ENCODE measurements around the gene SLC25A13. TPM values are rescaled to one million over a fixed set of nuclear protein-coding genes. Genes with fewer than 3 reads are reported as not detected.

SLC25A13 gene
- polyA plus RNA-seq, 1 donor = 41.0 TPM

- H3K27me3 ChIP-seq (ENCODE audit: control insufficient read depth, insufficient read depth, low read length) = no peaks in the 10 kb centered on the region
- no peak overlapping the region for H3K4me3 ChIP-seq (ENCODE audit: low read length)
- H3K27ac ChIP-seq (ENCODE audit: low read length) = no peak overlapping the region
- no peaks in the 10 kb centered on the region for H3K9me3 ChIP-seq (ENCODE audit: control insufficient read depth, low read depth, low read length)
- H3K4me1 ChIP-seq (ENCODE audit: control insufficient read depth, insufficient read depth, low read length) = peaks cover 7% of the 10 kb centered on the region
- WGBS (ENCODE audit: insufficient coverage, low lambda C conversion rate) = 98% methylated on average over 3 of the region's 3 CpGs
- H3K36me3 ChIP-seq (ENCODE audit: control insufficient read depth, insufficient read depth, low read length) = peaks cover 4% of the 10 kb centered on the region
- no peak for DNase-seq
Measured at GRCh38 chr7:96313940-96314339, 8.0 kb downstream of the SLC25A13 start.

GRCh38 chr7:96312502-96312901 is 9.4 kb downstream of the SLC25A13 start:
- Histone ChIP-seq H3K27ac (ENCODE audit: low read length) (no peak overlapping the region), H3K27me3 (ENCODE audit: control insufficient read depth, insufficient read depth, low read length) (no peaks in the 10 kb centered on the region), H3K4me1 (ENCODE audit: control insufficient read depth, insufficient read depth, low read length) (peaks cover 7% of the 10 kb centered on the region), H3K4me3 (ENCODE audit: low read length) (no peak overlapping the region), H3K9me3 (ENCODE audit: control insufficient read depth, low read depth, low read length) (no peaks in the 10 kb centered on the region), H3K36me3 (ENCODE audit: control insufficient read depth, insufficient read depth, low read length) (peaks cover 4% of the 10 kb centered on the region)
- WGBS (ENCODE audit: insufficient coverage, low lambda C conversion rate) = no CpG with 5 or more reads among the region's 4 CpGs
- no peak for DNase-seq

DNA sequence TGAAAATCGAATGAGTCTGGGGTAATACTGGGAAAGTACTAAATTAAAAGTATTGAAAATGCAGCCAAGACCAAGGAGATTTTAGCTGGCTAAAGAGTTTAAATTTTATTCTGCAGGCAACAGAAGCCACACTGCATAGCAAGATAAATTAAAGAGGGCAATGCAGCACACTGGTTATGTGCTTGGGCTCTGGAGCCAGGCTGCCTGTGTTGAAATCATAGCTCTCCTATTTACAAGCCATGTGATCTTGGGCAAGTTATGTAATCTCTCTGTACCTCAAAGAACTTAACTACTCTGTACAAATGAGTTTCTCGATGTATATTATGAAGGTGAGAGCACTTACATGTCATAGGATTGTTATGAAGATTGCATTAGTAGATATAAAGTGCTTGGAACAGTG is 9.9 kb downstream of the SLC25A13 start:
- Histone ChIP-seq H3K4me3 (ENCODE audit: low read length) (no peak overlapping the region), H3K36me3 (ENCODE audit: control insufficient read depth, insufficient read depth, low read length) (peaks cover 4% of the 10 kb centered on the region), H3K27me3 (ENCODE audit: control insufficient read depth, insufficient read depth, low read length) (no peaks in the 10 kb centered on the region), H3K4me1 (ENCODE audit: control insufficient read depth, insufficient read depth, low read length) (peaks cover 7% of the 10 kb centered on the region), H3K9me3 (ENCODE audit: control insufficient read depth, low read depth, low read length) (no peaks in the 10 kb centered on the region), H3K27ac (ENCODE audit: low read length) (no peak overlapping the region)
- WGBS (ENCODE audit: insufficient coverage, low lambda C conversion rate) = no CpG with 5 or more reads among the region's 2 CpGs
- peak; percentile 44 to 70 for DNase-seq

GRCh38 chr7:96310110-96310509 is 11.8 kb downstream of the SLC25A13 start:
- Histone ChIP-seq H3K4me3 (ENCODE audit: low read length) (no peak overlapping the region), H3K27me3 (ENCODE audit: control insufficient read depth, insufficient read depth, low read length) (no peaks in the 10 kb centered on the region), H3K27ac (ENCODE audit: low read length) (no peak overlapping the region), H3K4me1 (ENCODE audit: control insufficient read depth, insufficient read depth, low read length) (peaks cover 7% of the 10 kb centered on the region), H3K36me3 (ENCODE audit: control insufficient read depth, insufficient read depth, low read length) (peaks cover 8% of the 10 kb centered on the region), H3K9me3 (ENCODE audit: control insufficient read depth, low read depth, low read length) (no peaks in the 10 kb centered on the region)
- no peak for DNase-seq
- WGBS (ENCODE audit: insufficient coverage, low lambda C conversion rate) = 81% methylated on average over 2 of the region's 3 CpGs

DNA sequence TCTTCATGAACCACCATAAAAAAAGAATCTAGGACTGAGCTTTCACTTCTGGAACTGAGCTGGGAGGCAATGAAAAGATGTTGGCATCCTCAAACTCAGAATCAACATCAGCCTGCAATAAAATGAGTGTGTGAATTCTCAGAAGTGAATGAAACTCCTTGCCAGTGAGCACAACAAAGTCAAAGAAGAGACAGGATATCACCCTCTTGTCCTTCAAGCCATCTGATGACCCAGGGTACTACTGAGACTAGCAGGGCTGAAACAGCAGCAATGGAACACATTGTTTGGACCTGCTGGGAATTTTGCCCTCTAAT is 13.0 kb downstream of the SLC25A13 start:
- Histone ChIP-seq H3K4me3 (ENCODE audit: low read length) (no peak overlapping the region), H3K9me3 (ENCODE audit: control insufficient read depth, low read depth, low read length) (no peaks in the 10 kb centered on the region), H3K36me3 (ENCODE audit: control insufficient read depth, insufficient read depth, low read length) (peaks cover 5% of the 10 kb centered on the region), H3K27me3 (ENCODE audit: control insufficient read depth, insufficient read depth, low read length) (no peaks in the 10 kb centered on the region), H3K4me1 (ENCODE audit: control insufficient read depth, insufficient read depth, low read length) (peaks cover 7% of the 10 kb centered on the region), H3K27ac (ENCODE audit: low read length) (no peak overlapping the region)
- no peak for DNase-seq

DNA sequence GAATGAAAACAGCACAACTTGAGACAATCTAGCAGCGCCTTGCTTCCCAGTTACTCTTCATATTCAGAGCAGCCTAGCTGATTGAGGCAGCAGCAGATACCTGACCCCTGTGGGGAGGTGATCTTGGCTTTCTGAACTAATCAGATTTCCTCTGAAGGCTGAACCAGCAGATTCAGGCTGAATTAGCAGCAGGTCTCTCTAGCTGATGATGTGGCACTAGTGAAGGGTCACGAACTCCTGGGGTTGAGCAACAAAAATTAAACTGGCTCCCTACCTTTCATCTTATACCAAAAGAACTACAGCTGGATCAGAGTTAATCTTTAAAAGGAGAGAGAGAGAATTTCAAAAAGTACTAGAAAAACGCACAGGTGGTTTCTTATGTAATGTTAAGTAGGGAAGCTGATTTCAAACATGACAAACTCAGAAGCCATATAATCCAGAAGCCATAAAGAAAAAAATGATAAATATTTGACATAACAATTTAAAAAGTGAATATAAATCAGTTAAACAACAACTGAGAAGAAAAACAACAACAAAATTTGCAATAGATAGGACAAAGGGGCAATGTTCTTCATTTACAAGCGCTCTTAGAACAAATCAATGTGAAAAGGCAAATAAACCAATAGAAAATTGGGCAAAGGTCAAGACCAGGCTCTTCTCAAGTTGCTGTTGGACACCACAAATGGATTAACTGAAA is 13.5 kb downstream of the SLC25A13 start:
- Histone ChIP-seq H3K9me3 (ENCODE audit: control insufficient read depth, low read depth, low read length) (no peaks in the 10 kb centered on the region), H3K4me1 (ENCODE audit: control insufficient read depth, insufficient read depth, low read length) (peaks cover 10% of the 10 kb centered on the region)

DNA sequence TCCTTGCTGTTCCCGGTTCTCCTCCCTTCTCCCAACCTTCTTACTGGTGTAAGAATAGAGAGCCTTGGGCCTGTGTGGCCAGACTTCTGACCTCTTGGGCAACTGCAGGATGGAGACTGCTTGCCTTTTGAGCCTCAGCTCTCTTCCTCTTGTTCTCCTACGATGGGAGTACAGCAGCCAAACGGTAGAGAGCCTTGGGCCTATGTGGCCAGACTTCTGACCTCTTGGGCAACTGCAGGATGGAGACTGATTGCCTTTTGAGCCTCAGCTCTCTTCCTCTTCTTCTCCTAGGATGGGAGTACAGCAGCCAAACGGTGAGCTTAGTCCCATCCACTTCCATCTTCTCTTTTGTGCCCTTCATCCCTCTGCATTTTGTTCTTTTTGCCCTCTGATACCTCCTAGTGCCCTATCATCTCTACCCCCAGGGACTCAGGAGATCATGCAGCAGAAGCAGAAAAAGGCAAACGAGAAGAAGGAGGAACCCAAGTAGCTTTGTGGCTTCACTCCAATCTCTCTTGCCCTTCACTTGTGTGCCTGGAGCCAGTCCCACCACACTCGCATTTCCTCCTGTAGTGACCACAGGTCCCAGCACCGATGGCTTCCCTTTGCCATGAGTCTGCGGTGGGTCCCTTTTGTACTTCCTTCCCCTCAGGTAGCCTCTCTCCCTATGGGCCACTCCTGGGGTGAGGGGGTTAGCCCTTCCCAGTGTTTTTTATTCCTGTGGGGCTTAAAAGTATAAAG is 15.3 kb downstream of the SLC25A13 start:
- DNase-seq = no peak
- Histone ChIP-seq H3K27ac (ENCODE audit: low read length) (no peak overlapping the region), H3K4me1 (ENCODE audit: control insufficient read depth, insufficient read depth, low read length) (peaks cover 13% of the 10 kb centered on the region), H3K9me3 (ENCODE audit: control insufficient read depth, low read depth, low read length) (no peaks in the 10 kb centered on the region), H3K27me3 (ENCODE audit: control insufficient read depth, insufficient read depth, low read length) (no peaks in the 10 kb centered on the region), H3K36me3 (ENCODE audit: control insufficient read depth, insufficient read depth, low read length) (peaks cover 5% of the 10 kb centered on the region), H3K4me3 (ENCODE audit: low read length) (no peak overlapping the region)
- 100% methylated on average over 1 of the region's 8 CpGs for WGBS (ENCODE audit: insufficient coverage, low lambda C conversion rate)

More for the DNA sequence above, 13.5 kb downstream of the SLC25A13 start:
- 27% methylated on average over 3 of the region's 4 CpGs for WGBS (ENCODE audit: insufficient coverage, low lambda C conversion rate)
- H3K4me3 ChIP-seq (ENCODE audit: low read length) = no peak overlapping the region
- H3K36me3 ChIP-seq (ENCODE audit: control insufficient read depth, insufficient read depth, low read length) = peaks cover 5% of the 10 kb centered on the region
- no peak for DNase-seq
- no peak overlapping the region for H3K27ac ChIP-seq (ENCODE audit: low read length)
- no peaks in the 10 kb centered on the region for H3K27me3 ChIP-seq (ENCODE audit: control insufficient read depth, insufficient read depth, low read length)

DNA sequence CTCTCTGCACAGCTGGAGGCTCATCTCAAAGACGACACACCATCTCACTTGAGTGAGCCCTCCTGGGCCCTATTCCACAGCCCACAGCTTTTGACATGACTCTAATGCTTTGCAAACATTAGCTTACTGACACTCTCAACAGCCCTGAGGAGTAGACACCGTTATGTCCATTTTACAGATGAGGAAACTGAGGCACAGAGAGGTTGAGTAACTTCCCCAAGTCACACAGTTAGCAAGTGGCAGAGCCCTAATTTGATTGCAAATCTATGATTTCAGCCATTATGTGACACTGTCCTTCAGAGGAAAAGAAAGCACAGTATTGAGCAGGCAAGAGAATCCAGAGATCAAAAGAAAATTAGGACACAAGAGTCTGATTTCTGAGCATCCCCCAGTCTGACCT is 16.0 kb downstream of the SLC25A13 start:
- no peak for DNase-seq
- Histone ChIP-seq H3K4me3 (ENCODE audit: low read length) (no peak overlapping the region), H3K36me3 (ENCODE audit: control insufficient read depth, insufficient read depth, low read length) (peaks cover 5% of the 10 kb centered on the region), H3K4me1 (ENCODE audit: control insufficient read depth, insufficient read depth, low read length) (peaks cover 13% of the 10 kb centered on the region), H3K27ac (ENCODE audit: low read length) (no peak overlapping the region), H3K9me3 (ENCODE audit: control insufficient read depth, low read depth, low read length) (no peaks in the 10 kb centered on the region), H3K27me3 (ENCODE audit: control insufficient read depth, insufficient read depth, low read length) (no peaks in the 10 kb centered on the region)
- 100% methylated on average over 1 of the region's 2 CpGs for WGBS (ENCODE audit: insufficient coverage, low lambda C conversion rate)

- Histone ChIP-seq H3K4me1 (ENCODE audit: control insufficient read depth, insufficient read depth, low read length) (peaks cover 16% of the 10 kb centered on the region), H3K4me3 (ENCODE audit: low read length) (no peak overlapping the region), H3K27me3 (ENCODE audit: control insufficient read depth, insufficient read depth, low read length) (no peaks in the 10 kb centered on the region), H3K9me3 (ENCODE audit: control insufficient read depth, low read depth, low read length) (no peaks in the 10 kb centered on the region), H3K27ac (ENCODE audit: low read length) (no peak overlapping the region), H3K36me3 (ENCODE audit: control insufficient read depth, insufficient read depth, low read length) (peaks cover 5% of the 10 kb centered on the region)
- no peak for DNase-seq
- WGBS (ENCODE audit: insufficient coverage, low lambda C conversion rate) = no CpG with 5 or more reads among the region's 3 CpGs
Measured at GRCh38 chr7:96304573-96304972, 17.3 kb downstream of the SLC25A13 start.

- Histone ChIP-seq H3K4me3 (ENCODE audit: low read length) (no peak overlapping the region), H3K27me3 (ENCODE audit: control insufficient read depth, insufficient read depth, low read length) (no peaks in the 10 kb centered on the region), H3K4me1 (ENCODE audit: control insufficient read depth, insufficient read depth, low read length) (peaks cover 16% of the 10 kb centered on the region), H3K36me3 (ENCODE audit: control insufficient read depth, insufficient read depth, low read length) (peaks cover 5% of the 10 kb centered on the region), H3K9me3 (ENCODE audit: control insufficient read depth, low read depth, low read length) (no peaks in the 10 kb centered on the region), H3K27ac (ENCODE audit: low read length) (no peak overlapping the region)
- WGBS (ENCODE audit: insufficient coverage, low lambda C conversion rate) = 70% methylated on average over 2 of the region's 5 CpGs
- DNase-seq = no peak
Measured at GRCh38 chr7:96303686-96304443, 18.0 kb downstream of the SLC25A13 start.

All from large intestine (tissue), 3 donors.